GM18526 (cell line): Measurements from ENCODE around the gene RGS5.

ENCODE experiments used
- POLR2A ChIP-seq: IDR thresholded peaks from 3 replicates; pipeline ENCODE4 v1.6.1; 2011; ENCODE audit not compliant: insufficient read length; ENCODE audit errors: extremely low read depth

The RGS5 gene, protein sequence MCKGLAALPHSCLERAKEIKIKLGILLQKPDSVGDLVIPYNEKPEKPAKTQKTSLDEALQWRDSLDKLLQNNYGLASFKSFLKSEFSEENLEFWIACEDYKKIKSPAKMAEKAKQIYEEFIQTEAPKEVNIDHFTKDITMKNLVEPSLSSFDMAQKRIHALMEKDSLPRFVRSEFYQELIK

DNA sequence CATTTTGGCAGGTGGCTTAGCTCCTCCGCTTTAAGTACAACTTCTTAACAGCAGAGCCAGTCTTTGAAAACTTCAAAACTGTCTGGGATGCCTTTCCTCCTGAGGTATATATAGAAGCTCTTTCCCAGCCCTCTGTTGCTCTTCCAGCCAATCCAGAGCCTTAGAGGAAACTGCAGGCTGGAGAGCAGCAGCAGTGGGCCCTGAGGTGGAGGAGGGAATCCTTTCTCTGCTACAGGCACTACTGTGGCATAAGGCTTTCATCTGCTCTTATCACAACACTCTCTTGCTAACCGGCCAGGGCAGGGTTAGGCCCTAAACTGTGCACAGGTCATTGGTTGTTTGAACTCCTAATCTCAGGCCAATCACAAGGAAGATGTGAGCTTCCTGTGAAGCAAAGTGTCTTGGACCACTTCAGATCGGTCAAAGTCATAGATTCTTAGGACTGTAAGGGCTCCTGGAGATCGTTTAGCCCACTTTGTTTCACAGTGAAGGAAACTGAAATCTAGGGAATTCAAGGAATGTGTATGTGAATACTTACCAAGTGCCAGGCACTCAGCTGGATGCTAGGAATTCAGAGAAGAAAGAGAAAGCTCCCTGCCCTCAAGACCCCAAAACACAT, at the start of gene RGS5:
RGS5 (minus strand) TSS at position 84 of the 619 bp plus-strand sequence; CDS start at position 3, 81 bp downstream.
- TF ChIP-seq POLR2A = no peak

DNA sequence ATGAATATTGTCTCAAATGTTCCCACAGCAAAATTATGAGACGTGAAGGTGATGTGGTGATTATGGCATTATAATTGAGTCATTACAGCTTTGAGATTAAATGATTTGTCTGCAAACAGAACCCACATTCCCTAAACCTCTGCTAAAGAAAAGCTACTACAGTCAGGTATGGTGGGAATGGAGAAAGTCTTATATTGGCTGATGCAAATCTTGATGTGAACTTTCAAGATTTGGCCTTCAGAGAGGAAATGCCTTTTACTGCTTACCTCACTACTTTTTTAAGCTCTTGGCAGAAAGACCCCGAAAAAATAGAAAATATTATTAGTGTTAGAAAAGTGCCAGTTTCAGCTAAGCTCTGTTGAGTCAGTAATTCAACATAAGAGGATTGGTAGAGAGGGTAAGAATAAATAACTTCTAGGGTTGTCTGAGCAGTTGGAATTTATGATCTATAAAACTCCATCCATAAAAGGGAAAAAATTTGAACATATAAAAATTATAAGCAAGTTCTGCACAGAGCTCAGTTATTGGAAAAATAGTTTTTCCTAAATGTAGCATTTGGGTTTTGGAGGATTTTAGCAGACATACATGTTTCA, 47.8 kb upstream of the RGS5 start:
- TF ChIP-seq POLR2A = no peak

- TF ChIP-seq POLR2A = no peak
Measured at GRCh38 chr1:163248064-163248463, 45.3 kb upstream of the RGS5 start.

DNA sequence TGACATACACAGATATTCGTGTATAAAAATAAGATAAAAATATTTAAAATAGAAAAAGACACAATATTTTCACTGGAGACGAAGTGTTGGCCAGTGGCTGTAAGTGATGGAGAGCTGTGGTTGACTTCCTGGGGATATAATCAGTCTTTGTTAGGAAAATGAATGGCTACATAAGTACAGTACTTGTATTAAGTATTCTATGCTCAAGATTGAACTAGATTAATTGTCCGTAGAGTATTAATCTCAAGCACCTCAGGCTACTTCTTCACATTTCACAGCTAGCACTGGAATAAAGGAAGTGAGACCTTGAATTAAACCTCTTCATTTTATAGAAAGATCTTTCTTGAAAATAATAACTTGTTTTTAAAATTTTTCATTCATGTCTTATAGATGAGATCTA, 39.0 kb upstream of the RGS5 start:
- no peak for TF ChIP-seq POLR2A

DNA sequence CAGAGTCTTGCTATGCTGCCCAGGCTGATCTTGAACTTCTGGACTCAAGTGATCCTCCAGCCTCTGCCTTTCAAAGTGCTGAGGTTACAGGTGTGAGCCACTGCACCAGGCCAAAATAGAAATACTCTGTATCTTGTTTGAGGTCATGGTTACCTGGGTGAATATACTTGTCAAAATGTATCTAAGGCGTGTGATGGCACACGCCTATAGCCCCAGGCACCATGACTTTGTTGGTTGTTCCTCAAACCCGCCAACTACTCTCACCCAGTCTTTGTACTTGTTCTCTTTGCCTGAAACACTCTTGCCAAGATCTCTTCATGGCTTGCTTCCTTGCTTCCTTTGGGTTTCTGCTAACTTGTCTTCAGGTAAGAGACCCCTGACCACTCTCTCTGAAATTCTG, 38.0 kb upstream of the RGS5 start:
- TF ChIP-seq POLR2A = no peak

DNA sequence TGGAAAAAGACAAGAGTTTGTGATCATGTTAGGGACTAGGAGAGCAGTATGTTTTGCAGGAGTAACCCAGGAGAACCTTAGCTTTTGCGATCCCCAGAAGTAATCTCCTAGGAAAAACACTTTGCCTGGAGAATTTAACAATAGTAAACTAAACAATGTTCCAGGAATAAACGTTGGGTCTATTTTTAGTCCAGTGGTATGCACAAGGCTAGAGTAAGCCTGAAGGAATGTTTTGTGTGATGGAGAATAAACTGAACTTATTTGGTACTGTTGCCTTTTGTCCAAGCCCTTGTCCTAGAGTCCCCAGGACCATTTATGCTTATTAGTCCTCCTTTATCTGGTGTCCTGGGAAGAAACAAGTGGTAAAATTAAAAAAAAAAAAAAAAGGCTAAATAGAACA, 28.7 kb upstream of the RGS5 start:
- no peak for TF ChIP-seq POLR2A

DNA sequence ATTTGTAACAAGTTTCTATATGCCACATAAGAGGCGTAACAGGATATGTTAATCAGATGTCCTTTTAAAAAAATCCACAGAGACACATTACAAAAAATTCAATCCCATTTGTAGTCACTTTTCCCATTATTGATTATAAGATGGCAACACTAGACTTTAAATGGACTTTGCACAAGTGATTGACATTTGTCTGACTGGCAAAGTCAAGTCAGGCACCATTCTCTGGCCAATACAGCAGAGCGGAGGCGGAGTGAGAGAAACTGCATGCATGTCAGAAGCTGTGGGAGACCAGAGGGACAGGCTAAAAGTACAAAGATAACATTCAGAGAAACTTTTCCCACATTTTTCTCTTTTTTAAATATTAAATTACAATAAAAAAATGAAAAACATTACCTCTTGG, 28.1 kb upstream of the RGS5 start:
- no peak for TF ChIP-seq POLR2A

DNA sequence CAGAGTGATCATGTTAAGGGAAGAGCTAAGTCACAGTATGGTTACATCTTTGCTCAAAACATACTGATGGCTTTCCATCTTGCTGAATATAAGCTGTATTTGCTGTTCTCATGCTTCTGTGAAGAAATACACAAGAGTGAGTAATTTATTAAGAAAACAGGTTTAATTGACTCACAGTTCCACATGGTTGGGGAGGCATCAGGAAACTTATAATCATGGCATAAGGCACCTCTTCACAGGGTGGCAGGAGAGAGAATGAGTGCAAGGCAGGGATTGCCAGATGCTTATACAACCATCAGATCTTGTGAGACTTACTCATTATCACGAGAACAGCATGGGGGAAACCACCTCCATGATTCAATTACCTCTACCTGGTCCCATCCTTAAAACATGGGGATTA, 24.4 kb upstream of the RGS5 start:
- TF ChIP-seq POLR2A = no peak

DNA sequence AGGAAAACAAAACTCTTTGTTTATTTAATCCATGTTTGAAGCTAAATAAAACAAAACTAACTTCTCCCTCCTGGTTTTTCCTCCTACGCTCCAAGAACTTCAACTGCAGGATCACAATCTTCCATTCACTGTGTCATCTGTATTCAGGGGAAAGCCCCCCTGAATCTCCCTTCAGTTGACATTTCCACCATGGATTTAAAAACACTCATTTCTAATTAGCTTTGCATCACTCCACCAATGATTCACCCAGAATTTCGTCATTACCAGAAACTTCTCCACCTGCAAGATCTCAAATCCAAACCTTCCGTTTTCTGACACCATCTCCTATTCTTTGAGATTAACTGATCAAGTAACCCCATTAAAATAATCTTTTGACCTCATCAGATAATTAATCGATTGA, 10.9 kb upstream of the RGS5 start:
- TF ChIP-seq POLR2A = no peak

- TF ChIP-seq POLR2A = no peak
Measured at GRCh38 chr1:163211667-163212066, 9.0 kb upstream of the RGS5 start.

DNA sequence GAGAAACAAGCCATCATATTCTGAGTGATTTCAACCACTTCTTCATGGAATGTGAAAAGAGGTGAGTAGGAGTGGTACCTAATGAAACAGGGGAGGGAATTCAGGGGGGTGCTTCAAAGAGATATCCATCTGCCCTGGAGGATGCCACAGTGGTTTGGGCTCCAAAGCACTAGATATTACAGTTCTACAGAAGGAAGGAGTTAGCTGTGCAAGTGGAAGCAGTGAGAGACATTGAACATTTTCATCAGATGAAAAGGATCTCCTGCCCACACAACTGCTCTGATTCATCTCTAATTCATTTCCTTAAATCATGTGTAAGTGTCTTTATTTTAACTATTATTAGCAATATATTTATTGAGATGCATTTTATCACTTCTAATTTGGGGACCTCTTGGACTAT, 2.8 kb upstream of the RGS5 start:
- no peak for TF ChIP-seq POLR2A

- TF ChIP-seq POLR2A = no peak
Measured at GRCh38 chr1:163203561-163203960, 845 bp upstream of the RGS5 start.

- TF ChIP-seq POLR2A = no peak
Measured at GRCh38 chr1:163201906-163202305, 810 bp downstream of the RGS5 start.

GRCh38 chr1:163197022-163197421, 5.7 kb downstream of the RGS5 start:
- no peak for TF ChIP-seq POLR2A

DNA sequence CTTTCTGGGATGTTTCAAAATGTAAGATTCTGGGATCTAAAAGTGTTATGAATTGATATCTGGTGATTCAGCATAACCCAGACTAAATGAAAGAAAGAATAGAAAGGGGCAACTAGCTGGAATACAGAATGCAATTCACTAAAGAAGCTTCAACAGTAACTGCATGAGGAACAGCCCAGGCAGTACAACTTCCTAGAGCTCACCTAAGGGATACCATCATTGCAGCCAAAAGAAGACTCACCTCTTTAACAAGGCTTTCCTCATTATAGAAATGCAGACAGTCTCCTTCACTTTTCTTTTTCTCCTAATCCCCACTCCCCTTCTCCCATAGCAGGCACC, 6.3 kb downstream of the RGS5 start:
- no peak for TF ChIP-seq POLR2A

GRCh38 chr1:163195728-163196448, 6.8 kb downstream of the RGS5 start:
- TF ChIP-seq POLR2A = no peak
